AG20443 (cell line): ENCODE results near the gene ARG2.

Source experiments
- DNase-seq: peaks from one replicate; pipeline ENCODE4 v3.0.0; 2012; ENCODE audit warnings: low spot score, mixed read lengths

Gene ARG2

DNA sequence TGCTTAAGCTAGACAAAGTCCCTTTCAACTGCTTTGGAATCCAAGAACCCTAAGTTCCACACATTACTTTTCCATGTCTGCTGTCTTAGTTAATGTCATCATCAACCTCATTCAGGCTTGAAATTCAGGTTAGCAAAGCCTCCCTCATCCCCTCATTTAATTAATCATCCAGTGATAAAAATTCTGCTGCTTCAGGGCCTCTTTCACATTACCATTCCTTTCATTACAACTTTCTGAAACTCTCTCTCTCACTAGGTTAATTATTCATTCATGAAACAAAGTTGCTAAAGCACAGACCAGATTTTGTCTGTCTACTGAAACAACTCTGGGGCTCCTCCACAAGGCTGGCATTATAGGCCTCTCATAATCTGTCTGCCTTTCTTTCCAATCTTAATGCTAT lies 64.1 kb downstream of the ARG2 start:
- no peak for DNase-seq

DNA sequence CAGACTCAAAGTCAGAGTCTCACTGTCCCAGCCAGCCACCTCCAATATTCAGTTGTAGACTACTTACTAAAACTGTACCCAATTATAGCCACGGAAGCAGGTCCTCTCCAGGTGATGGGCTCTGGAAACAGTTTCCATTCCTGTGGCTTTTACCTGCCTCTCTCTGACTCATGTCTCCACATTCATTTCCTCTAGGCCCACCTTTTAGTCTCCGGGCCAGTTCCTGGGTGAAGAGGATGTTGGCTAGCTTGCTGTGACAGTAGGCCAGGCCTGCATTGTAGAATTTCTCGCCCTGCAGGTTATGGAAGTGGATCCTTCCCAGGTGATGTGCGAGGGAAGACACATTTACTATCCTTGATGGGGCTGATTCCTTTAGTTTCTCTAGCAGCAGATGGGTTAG lies 70.3 kb downstream of the ARG2 start:
- no peak for DNase-seq

DNA sequence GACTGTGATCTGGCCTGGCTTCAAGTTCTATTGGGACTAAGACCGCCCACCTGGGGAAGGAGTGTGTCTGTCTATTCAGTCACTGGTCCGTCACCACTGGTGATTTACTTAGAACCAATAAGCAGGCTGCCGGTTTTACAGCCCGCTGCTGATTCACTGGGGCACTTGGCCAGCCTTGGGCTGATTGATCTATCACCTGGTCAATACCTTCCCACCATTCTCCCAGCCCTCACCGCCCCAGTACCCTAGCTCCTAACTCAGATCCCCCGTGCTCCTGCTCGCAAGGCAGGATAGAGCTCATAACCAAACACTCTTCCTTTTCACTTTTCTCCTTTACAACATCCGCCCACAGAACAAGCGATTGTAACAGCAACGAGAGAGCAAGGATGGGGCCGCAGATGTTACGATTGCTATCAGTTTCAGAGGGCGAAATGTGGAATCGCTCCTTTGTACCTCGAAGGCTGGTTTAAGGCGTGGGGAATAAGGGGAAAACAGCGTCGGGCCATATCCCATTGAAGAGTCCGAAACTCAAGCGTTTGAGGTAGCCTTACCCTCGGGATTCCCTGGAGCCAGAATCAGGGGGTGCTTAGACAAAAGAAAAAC lies 75.2 kb downstream of the ARG2 start:
- DNase-seq = peak; percentile 87

DNA sequence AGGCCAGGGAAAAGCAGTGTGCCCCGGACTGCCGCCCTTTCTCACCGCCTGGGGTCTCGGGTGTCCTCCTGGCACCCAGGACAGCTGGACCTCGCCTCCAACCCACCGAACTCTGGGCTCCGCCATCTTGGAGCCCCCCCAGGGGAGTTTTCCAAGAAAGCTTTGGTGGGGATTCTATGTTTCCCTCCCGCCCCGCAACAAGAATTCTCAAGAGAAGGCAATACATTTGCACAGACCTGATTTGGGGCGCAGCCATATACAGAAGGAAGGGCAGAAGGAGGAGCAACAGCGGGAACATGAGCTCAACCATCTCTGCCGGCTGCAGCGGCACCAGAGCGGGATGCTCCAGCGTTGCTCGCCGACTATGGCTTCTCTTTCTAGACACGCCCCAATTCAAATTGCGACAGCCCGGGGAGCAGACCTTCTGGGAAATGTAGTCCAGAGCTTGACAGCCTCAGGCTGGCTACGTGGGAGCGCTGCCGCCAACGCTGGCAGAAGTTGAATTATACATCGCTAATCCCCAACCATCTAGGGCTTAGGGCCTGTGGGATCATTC lies 75.8 kb downstream of the ARG2 start, which contains the start of gene RDH11:
Gene RDH11, minus strand, starts transcription at position 371 of the 556 bp plus-strand sequence. Its CDS starts 61 bp downstream, at position 310.
- DNase-seq = peak; percentile 94

DNA sequence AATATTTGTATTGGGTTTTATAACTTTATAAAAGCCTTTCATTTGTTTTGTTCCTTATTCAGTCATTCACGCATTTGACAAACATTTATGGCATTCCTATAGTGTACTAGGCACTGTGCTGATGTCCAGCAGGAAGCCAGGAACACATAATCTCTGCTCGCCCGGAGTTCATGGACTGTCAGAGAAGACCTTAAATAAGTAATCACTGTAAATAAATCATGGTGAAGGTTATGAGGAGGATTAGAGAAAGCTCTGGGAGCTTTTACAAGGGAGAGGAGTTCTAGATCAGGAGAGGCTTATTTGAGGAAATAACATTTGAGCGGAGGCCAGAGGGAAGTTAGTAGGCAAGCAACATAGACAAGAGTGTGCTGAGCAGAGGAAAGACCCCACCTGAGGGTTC lies 77.3 kb downstream of the ARG2 start:
- DNase-seq = no peak

DNA sequence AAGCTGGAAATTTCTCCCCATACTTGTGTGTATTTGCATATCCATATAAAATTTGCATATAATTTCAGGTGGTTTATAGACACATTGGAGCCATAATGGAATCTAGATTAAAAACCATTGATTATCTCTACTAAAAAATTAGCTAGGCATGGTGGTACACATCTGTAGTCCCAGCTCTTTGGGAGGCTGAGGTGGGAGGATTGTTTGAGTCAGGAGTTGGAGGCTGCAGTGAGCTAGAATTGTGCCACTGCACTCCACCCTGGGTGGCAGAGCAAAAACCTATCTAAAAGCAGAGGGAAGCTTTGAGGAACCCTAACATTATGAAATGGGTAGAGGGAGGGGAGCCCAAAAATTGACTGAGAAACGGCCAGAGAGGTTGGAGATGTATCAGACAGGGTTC lies 78.5 kb downstream of the ARG2 start:
- DNase-seq = no peak
